HFFc6 (cell line): ENCODE results near the gene IL7R. TPM values are rescaled to one million over a fixed set of nuclear protein-coding genes. Genes with fewer than 3 reads are reported as not detected.

ENCODE experiments used
- DNase-seq: peaks from one replicate; pipeline ENCODE4 v3.0.0-alpha.2; 2018
- H3K27ac Mint-ChIP-seq: 2 replicates; pipeline ENCODE4 v1.8.0; 2020; ENCODE audit warnings: mild to moderate bottlenecking, mixed read lengths
- H3K27me3 Mint-ChIP-seq: 2 replicates; pipeline ENCODE4 v1.8.0; 2021; ENCODE audit warnings: mild to moderate bottlenecking, moderate library complexity, mixed read lengths; ENCODE audit not compliant: insufficient read depth
- H3K36me3 Mint-ChIP-seq: 2 replicates; pipeline ENCODE4 v1.8.0; 2021; ENCODE audit warnings: low read depth, mixed read lengths
- H3K4me1 Mint-ChIP-seq: 2 replicates; pipeline ENCODE4 v1.8.0; 2020; ENCODE audit warnings: low read depth, mixed read lengths
- H3K4me3 Mint-ChIP-seq: 2 replicates; pipeline ENCODE4 v1.8.0; 2020; ENCODE audit warnings: mild to moderate bottlenecking, moderate library complexity, mixed read lengths
- H3K9me3 Mint-ChIP-seq: 2 replicates; pipeline ENCODE4 v1.8.0; 2020; ENCODE audit warnings: mild to moderate bottlenecking, mixed read lengths
- total RNA-seq, 6 experiments: library from RNA; stranded (reverse); fragmentation: NEBNext Ultra II Directional; extraction: Animal tissue kit (Norgen Biotek cat#: 25700); gene quantifications; 2 replicates in 1 of 6; 3 replicates in 5 of 6; pipeline ENCODE4 v1.2.3, GENCODE V29; 2021
- TF ChIP-seq, protein P1 (sequence below): fragments of 200-600 bp; sonication (generic); IDR thresholded peaks from 2 replicates; pipeline ENCODE4 v1.5.0; 2021; ENCODE audit warnings: antibody characterized with exemption, mild to moderate bottlenecking

Gene IL7R
- total RNA-seq, 6 experiments from 2014 or later = 37.2 to 63.2 (median 45.2) TPM

DNA sequence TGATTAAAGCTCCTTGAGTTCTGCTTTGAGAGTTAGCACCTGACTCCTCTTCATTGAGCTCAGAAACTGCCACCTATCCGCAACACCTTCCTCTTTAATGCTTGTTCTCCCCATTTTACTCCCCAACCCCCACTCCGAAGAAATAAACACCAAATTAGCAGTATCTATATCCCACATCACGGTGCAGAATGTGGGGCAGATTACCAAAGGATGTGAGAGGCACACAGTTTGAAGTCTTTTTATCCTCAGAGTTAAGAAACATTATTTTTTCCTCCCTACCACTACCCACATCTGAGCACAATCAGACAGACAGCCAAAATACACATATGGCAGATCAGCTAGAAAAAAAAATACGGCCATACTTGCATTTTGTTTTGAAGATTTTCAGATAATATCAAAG is 26.1 kb upstream of the IL7R start:
- Mint-ChIP-seq H3K4me1 (peaks cover 9% of the 10 kb centered on the region), H3K27me3 (peaks cover 3% of the 10 kb centered on the region; the same call in 1 of the 2 replicates), H3K4me3 (no peak overlapping the region), H3K27ac (no peak overlapping the region), H3K9me3 (no peaks in the 10 kb centered on the region), H3K36me3 (no peaks in the 10 kb centered on the region)
- DNase-seq = no peak
- TF ChIP-seq, protein P1, sequence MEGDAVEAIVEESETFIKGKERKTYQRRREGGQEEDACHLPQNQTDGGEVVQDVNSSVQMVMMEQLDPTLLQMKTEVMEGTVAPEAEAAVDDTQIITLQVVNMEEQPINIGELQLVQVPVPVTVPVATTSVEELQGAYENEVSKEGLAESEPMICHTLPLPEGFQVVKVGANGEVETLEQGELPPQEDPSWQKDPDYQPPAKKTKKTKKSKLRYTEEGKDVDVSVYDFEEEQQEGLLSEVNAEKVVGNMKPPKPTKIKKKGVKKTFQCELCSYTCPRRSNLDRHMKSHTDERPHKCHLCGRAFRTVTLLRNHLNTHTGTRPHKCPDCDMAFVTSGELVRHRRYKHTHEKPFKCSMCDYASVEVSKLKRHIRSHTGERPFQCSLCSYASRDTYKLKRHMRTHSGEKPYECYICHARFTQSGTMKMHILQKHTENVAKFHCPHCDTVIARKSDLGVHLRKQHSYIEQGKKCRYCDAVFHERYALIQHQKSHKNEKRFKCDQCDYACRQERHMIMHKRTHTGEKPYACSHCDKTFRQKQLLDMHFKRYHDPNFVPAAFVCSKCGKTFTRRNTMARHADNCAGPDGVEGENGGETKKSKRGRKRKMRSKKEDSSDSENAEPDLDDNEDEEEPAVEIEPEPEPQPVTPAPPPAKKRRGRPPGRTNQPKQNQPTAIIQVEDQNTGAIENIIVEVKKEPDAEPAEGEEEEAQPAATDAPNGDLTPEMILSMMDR = no peak

DNA sequence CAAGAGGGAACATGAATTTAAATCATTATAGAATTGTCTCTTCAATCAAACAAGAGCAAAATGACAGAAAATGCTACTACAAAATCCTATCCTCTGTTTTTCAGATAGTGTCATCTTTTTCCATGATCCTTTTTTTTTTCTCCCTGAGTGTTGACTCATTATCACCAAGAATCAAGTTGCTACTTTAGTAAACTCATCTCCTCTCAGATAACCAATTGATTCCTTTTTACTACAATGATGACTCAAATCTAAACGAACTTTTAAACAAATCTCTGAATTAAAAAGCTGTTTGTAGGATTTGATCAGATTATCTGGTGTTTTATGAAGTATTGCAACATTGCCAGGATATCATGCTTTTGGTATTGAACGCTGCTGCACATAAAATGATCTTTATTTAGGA is 23.9 kb upstream of the IL7R start:
- H3K4me1 Mint-ChIP-seq = peaks cover 9% of the 10 kb centered on the region
- H3K4me3 Mint-ChIP-seq = no peak overlapping the region
- H3K27ac Mint-ChIP-seq = no peak overlapping the region
- TF ChIP-seq, protein P1 = no peak
- H3K36me3 Mint-ChIP-seq = no peaks in the 10 kb centered on the region
- no peak for DNase-seq
- no peaks in the 10 kb centered on the region; the same call in 1 of the 2 replicates for H3K27me3 Mint-ChIP-seq
- no peaks in the 10 kb centered on the region for H3K9me3 Mint-ChIP-seq

DNA sequence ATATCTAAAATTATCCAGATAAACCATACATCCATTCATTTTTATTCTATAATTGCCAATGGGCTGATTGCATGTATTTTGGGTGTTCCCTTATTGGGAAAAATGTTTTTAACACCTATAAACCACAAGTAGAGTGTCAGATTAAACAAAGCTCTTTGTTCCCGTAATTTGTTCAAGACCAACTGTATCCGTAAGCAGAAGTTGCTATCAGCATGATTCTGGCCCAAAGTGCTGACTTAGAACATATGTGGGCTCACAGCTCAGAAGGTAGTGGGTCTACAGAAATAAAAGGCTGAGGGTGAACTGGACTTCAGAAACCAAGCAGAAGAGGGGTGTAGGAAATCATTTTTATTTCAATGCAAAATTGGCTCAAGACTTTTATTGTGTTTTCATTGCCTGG is 23.5 kb upstream of the IL7R start:
- H3K4me1 Mint-ChIP-seq = peaks cover 11% of the 10 kb centered on the region
- H3K4me3 Mint-ChIP-seq = no peak overlapping the region
- no peaks in the 10 kb centered on the region for H3K36me3 Mint-ChIP-seq
- TF ChIP-seq, protein P1 = no peak
- no peak overlapping the region; the same call in 1 of the 2 replicates for H3K27ac Mint-ChIP-seq
- no peaks in the 10 kb centered on the region for H3K9me3 Mint-ChIP-seq
- H3K27me3 Mint-ChIP-seq = no peaks in the 10 kb centered on the region; the same call in 1 of the 2 replicates
- no peak for DNase-seq

DNA sequence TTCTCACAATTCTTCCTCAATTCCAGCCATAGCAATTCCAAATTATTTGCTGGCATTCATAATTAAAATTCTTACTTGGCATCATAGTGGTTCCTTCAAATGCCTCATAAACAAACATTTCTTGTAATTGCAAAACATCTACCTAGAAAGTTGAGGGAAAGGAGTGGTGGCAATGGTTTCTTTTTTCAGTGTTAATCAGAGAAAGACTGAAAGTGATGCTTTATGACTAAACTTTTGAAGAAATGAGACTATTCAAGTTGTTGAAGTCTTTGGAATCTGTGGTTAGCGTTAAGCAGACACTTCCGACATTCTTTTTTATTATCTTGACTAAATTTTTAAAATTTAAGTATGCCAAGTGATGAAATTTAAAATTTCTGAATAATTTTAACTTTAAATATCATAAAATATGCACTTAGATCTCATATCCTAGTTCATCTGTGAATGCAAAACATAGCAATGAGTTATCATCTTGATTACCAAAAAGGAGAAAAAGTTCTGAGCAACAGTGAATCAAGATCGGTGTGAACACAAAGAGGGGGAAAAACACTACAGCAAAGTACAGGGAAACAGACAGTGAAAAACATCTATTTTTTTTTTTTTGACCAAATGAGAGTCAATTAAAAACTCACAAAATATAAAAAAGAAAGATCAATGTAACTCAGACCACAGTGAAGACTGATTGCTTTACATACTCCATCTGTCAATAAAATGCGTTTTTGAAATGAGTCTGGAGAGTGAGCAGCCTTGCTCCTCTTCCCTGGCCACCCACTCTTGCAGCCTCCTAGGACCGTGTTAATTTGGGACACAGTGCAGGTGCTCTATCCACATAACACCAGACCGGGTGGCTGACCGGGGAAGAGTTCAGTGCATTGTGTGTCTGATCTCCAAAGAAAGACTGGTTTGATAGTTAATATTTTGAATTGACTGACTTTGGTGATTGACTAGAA is 20.6 kb upstream of the IL7R start:
- Mint-ChIP-seq H3K36me3 (no peaks in the 10 kb centered on the region), H3K9me3 (no peaks in the 10 kb centered on the region), H3K27ac (no peak overlapping the region), H3K27me3 (no peaks in the 10 kb centered on the region; the same call in 1 of the 2 replicates), H3K4me3 (no peak overlapping the region), H3K4me1 (peaks cover 17% of the 10 kb centered on the region)
- TF ChIP-seq, protein P1 = no peak
- no peak for DNase-seq

DNA sequence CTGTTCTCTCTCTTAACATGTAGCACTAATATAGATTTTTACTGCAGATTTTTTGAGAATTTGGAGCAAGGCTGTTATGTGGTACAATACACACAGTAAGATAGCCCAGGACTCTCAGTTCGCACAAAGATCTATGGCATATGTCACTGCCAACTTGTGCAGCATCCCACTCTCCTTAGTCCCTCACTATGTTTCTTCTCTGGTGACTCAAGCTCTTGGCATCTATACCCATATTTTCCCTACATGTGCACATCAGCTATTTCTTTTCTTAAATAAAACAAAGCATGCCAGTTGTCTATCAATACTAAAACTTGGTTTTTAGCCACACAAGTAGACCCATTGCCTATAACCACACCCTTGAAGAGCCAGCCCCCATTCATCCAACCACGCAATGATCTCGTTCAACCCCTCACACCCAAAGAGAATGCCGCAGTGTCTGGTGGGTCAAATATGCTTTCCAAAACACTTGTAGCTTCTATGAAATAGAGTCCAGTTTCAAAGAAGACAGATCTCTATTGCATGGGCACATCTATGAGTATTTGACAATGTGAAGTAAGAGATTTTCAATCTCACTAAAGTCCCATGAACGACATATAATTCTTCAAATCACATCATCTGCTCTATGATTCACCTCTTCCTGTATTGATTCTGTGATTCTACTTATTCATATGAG is 18.2 kb upstream of the IL7R start:
- TF ChIP-seq, protein P1 = no peak
- no peak for DNase-seq
- Mint-ChIP-seq H3K4me1 (peaks cover 9% of the 10 kb centered on the region), H3K27me3 (no peaks in the 10 kb centered on the region), H3K4me3 (no peak overlapping the region), H3K9me3 (peaks cover 7% of the 10 kb centered on the region), H3K27ac (no peak overlapping the region), H3K36me3 (peaks cover 5% of the 10 kb centered on the region; the same call in 1 of the 2 replicates)
